Smooth muscle cell (in vitro differentiated cells): ENCODE measurements around the gene AFM. TPM values are rescaled to one million over a fixed set of nuclear protein-coding genes. Genes with fewer than 3 reads are reported as not detected.

Experiments
- DNase-seq: peaks from one replicate; lab custom pipeline; 2025; ENCODE audit not compliant: unreplicated experiment; lab: John Stamatoyannopoulos, UW
- H2AFZ ChIP-seq: fragments of 200-600 bp; sonication (generic); 2 replicates; pipeline ENCODE4 v1.6.0; 2016; ENCODE audit warnings: antibody characterized with exemption, low read depth, mild to moderate bottlenecking
- H3F3A ChIP-seq: fragments of 200-600 bp; sonication (generic); 2 replicates; pipeline ENCODE4 v1.6.0; 2017; ENCODE audit warnings: antibody characterized with exemption, low read depth
- H3K27ac ChIP-seq: fragments of 200-600 bp; sonication (generic); 2 replicates; pipeline ENCODE4 v1.5.1; 2016; ENCODE audit warnings: low read depth, mild to moderate bottlenecking
- H3K27me3 ChIP-seq: fragments of 200-600 bp; sonication (generic); 2 replicates; pipeline ENCODE4 v1.6.1; 2016; ENCODE audit warnings: low read depth, mild to moderate bottlenecking
- H3K36me3 ChIP-seq: fragments of 200-600 bp; sonication (generic); 2 replicates; pipeline ENCODE4 v1.5.1; 2016; ENCODE audit warnings: low read depth
- H3K4me1 ChIP-seq: fragments of 200-600 bp; sonication (generic); 2 replicates; pipeline ENCODE4 v1.5.1; 2016; ENCODE audit warnings: low read depth
- H3K4me2 ChIP-seq: fragments of 200-600 bp; sonication (generic); 2 replicates; pipeline ENCODE4 v1.6.0; 2016; ENCODE audit warnings: mild to moderate bottlenecking
- H3K4me3 ChIP-seq: fragments of 200-600 bp; sonication (generic); 2 replicates; pipeline ENCODE4 v1.5.1; 2016; ENCODE audit warnings: mild to moderate bottlenecking
- H3K79me2 ChIP-seq: fragments of 200-600 bp; sonication (generic); 2 replicates; pipeline ENCODE4 v1.6.0; 2016; ENCODE audit warnings: low read depth, mild to moderate bottlenecking
- H3K9ac ChIP-seq: fragments of 200-600 bp; sonication (generic); 2 replicates; pipeline ENCODE4 v1.6.0; 2016; ENCODE audit warnings: low read depth
- H3K9me3 ChIP-seq: fragments of 200-600 bp; sonication (generic); replicated peaks from 2 replicates; pipeline ENCODE4 v1.5.1; 2016; ENCODE audit warnings: low read depth
- H4K20me1 ChIP-seq: fragments of 200-600 bp; sonication (generic); 2 replicates; pipeline ENCODE4 v1.6.0; 2016; ENCODE audit warnings: low read depth
- CTCF ChIP-seq: fragments of 200-600 bp; sonication (generic); IDR thresholded peaks from 2 replicates; pipeline ENCODE4 v1.5.1; 2017; ENCODE audit warnings: borderline replicate concordance, mild to moderate bottlenecking, antibody characterized with exemption; ENCODE audit not compliant: insufficient read depth, poor library complexity, severe bottlenecking
- WGBS: methylation state at CpG from one replicate; pipeline ENCODE4 v1.1.7; 2016; ENCODE audit warnings: low lambda C conversion rate; 5-methylcytosine and 5-hydroxymethylcytosine counted together
- polyA plus RNA-seq: library from polyadenylated mRNA; unstranded; fragments of >200 nt; fragmentation: Nextera tagmentation; extraction: Ambion mirVana; gene quantifications from 2 replicates; pipeline ENCODE4 v1.2.1, GENCODE V29; 2016
- total RNA-seq: library from RNA; depleted of rRNA; stranded (reverse); fragments of >200 nt; gene quantifications from 2 replicates; pipeline ENCODE4 v1.2.3, GENCODE V29; 2014

The AFM gene
- total and polyA plus RNA-seq, 2 experiments from 2014 or later, result not detected

- 67% methylated on average over 7 of the region's 7 CpGs for WGBS
- H3K9me3 ChIP-seq, result no peaks in the 10 kb centered on the region
- H3K27me3 ChIP-seq, result no peaks in the 10 kb centered on the region
- no peak overlapping the region for H3K4me3 ChIP-seq
- no peak overlapping the region for H3K4me2 ChIP-seq
- TF ChIP-seq CTCF, result no peak
- peaks cover 8% of the 10 kb centered on the region for H3K4me1 ChIP-seq
- no peak for DNase-seq
- H3K9ac ChIP-seq, result no peak overlapping the region
- H2AFZ ChIP-seq, result peak overlapping the region; percentile 40
- H3F3A ChIP-seq, result peaks cover 2% of the 10 kb centered on the region
- H3K27ac ChIP-seq, result no peak overlapping the region
- H4K20me1 ChIP-seq, result no peaks in the 10 kb centered on the region
- no peaks in the 10 kb centered on the region for H3K36me3 ChIP-seq
- no peaks in the 10 kb centered on the region for H3K79me2 ChIP-seq
Observed at GRCh38 chr4:73445383-73446335, 35.9 kb upstream of the AFM start.

DNA sequence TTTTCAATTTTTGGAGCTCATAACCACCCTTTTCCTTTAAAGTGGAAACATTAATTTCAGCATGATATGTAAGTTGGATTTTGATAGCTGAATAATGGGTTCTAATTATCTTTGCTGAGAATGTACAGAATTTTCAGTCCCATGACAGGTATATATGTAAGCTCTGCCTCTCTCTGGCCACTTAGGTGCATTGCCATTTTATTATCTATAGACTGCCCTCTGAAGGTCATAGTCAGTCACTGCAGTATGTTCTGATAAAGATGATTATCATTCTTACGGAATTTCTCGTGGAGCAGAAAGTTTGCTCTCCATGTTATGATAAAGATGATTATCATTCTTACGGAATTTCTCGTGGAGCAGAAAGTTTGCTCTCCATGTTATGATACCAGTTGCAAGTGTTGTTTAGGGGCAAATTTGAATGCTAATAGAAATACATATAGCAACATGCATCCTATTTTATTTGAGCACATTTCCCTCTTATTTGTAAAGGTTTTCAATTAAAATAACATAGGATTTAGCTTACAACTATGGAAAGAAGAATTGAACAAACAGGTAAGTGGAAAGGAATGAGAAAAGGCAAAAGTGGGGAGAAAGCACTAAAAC lies 35.1 kb upstream of the AFM start:
- Histone ChIP-seq H3K36me3 (no peaks in the 10 kb centered on the region), H3K4me3 (no peak overlapping the region), H3K9me3 (no peaks in the 10 kb centered on the region), H3K9ac (no peak overlapping the region), H4K20me1 (no peaks in the 10 kb centered on the region), H3K79me2 (no peaks in the 10 kb centered on the region), H3K27ac (no peak overlapping the region), H3K4me2 (no peak overlapping the region), H3K4me1 (peaks cover 16% of the 10 kb centered on the region), H3K27me3 (no peaks in the 10 kb centered on the region), H3F3A (peaks cover 4% of the 10 kb centered on the region), H2AFZ (no peak overlapping the region)
- WGBS, result 49% methylated on average over 4 of the region's 4 CpGs
- TF ChIP-seq CTCF, result peak; percentile 57
- no peak for DNase-seq

GRCh38 chr4:73447671-73448070 lies 33.9 kb upstream of the AFM start:
- no peaks in the 10 kb centered on the region for H3K36me3 ChIP-seq
- no peak overlapping the region for H3K27ac ChIP-seq
- H3F3A ChIP-seq, result peaks cover 4% of the 10 kb centered on the region
- no peaks in the 10 kb centered on the region for H3K79me2 ChIP-seq
- DNase-seq, result no peak
- H3K9ac ChIP-seq, result no peak overlapping the region
- 84% methylated on average over 4 of the region's 4 CpGs for WGBS
- no peaks in the 10 kb centered on the region for H4K20me1 ChIP-seq
- H3K9me3 ChIP-seq, result no peaks in the 10 kb centered on the region
- TF ChIP-seq CTCF, result no peak
- H3K4me1 ChIP-seq, result peaks cover 16% of the 10 kb centered on the region
- no peak overlapping the region for H3K4me3 ChIP-seq
- H2AFZ ChIP-seq, result no peak overlapping the region
- H3K27me3 ChIP-seq, result no peaks in the 10 kb centered on the region
- H3K4me2 ChIP-seq, result no peak overlapping the region
